ENCODE results near the gene UGDH.
"Not testable (repeated sequence)": the region's sequence is repeated elsewhere in the genome, so short reads cannot be mapped to it uniquely, and the experiment has no call there.

The UGDH gene

GRCh38 chr4:39548425-39549067 lies 21.3 kb upstream of the UGDH start:
- TF ChIP-seq CTCF (IDR thresholded peaks at IDR 0.05; ENCODE audit: low read depth, low read length, missing control alignments): no peak
- no peak for DNase-seq
- Histone ChIP-seq H3K27ac (no peak overlapping the region), H3K4me3 (ENCODE audit: low read depth, low read length) (no peak overlapping the region), H3K27me3 (replicated peaks) (no peaks in the 10 kb centered on the region), H3K36me3 (replicated peaks) (no peaks in the 10 kb centered on the region)
- in situ Hi-C loops (cut with HindIII; ENCODE audit: low pct_ligation_motif_present, low sequenced_read_pairs): no loop called here

DNA sequence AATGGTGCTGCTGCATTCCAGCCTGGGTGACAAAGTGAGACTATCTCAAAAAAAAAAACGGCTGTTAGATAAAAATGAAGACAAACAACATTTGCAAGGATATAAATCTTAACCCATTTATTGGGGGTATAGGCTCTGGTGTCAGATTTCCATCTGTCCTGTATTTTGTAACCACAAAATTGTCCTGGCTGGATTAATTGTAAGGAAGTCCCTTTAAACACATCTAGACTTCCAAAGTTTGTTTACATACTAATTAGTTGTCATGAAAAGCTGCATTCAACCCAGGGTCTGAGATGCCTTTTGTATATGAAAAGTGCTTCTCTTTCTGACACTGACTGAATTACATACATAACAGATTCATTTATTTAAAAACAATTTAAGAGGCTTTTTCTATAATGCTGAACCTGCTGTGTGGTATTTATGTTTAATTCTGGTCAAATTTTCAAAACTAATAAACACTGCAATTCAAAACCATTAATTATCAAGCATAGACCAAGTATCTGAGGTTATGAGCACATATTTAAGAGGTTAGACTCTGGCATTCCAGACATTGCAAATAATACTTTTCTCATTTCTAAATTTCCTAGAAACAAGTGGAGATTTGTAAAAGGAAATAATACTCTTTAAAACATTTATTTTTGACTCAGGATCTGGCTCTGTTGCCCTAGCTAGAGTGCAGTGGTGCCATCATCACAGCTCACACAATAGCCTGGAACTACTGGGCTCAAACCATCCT lies 17.5 kb upstream of the UGDH start:
- Histone ChIP-seq H3K27ac (no peak overlapping the region), H3K4me3 (ENCODE audit: low read depth, low read length) (no peak overlapping the region), H3K36me3 (replicated peaks) (no peaks in the 10 kb centered on the region), H3K27me3 (replicated peaks) (no peaks in the 10 kb centered on the region)
- DNase-seq: no peak
- in situ Hi-C loops (cut with HindIII; ENCODE audit: low pct_ligation_motif_present, low sequenced_read_pairs): no loop called here
- no peak for TF ChIP-seq CTCF (IDR thresholded peaks at IDR 0.05; ENCODE audit: low read depth, low read length, missing control alignments)

- in situ Hi-C loops (cut with HindIII; ENCODE audit: low pct_ligation_motif_present, low sequenced_read_pairs); H3K4me3 ChIP-seq (ENCODE audit: low read depth, low read length); DNase-seq; H3K27ac ChIP-seq; H3K27me3 ChIP-seq (replicated peaks); H3K36me3 ChIP-seq (replicated peaks): not testable (repeated sequence)
Observed at GRCh38 chr4:39544080-39544479, 16.8 kb upstream of the UGDH start.

DNA sequence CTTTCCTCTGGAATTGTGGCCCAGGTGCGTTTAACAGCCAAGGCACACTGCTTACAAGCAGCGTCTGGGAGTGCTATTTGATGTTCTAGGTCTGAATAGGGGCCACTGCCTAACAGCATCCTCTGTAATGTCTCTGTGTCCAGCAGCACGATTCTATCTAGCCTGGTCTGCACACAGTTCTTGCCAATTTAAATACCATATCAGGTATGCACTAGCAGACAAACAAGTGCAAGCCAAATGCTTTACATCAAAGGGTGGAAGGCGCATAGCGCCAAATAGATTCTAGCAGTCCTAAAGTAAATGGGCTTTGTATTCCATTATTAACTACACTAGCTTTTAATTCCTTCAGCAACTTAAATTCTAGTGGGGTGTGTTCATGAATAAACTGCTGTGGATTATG lies 15.8 kb upstream of the UGDH start:
- no peak overlapping the region for H3K4me3 ChIP-seq (ENCODE audit: low read depth, low read length)
- DNase-seq: no peak
- no peak overlapping the region for H3K27ac ChIP-seq
- H3K36me3 ChIP-seq (replicated peaks): no peaks in the 10 kb centered on the region
- no peaks in the 10 kb centered on the region for H3K27me3 ChIP-seq (replicated peaks)
- TF ChIP-seq CTCF (IDR thresholded peaks at IDR 0.05; ENCODE audit: low read depth, low read length, missing control alignments): no peak
- in situ Hi-C loops (cut with HindIII; ENCODE audit: low pct_ligation_motif_present, low sequenced_read_pairs): no loop called here

GRCh38 chr4:39542611-39543012 lies 15.4 kb upstream of the UGDH start:
- H3K27me3 ChIP-seq (replicated peaks): no peaks in the 10 kb centered on the region
- H3K27ac ChIP-seq: no peak overlapping the region
- TF ChIP-seq CTCF (IDR thresholded peaks at IDR 0.05; ENCODE audit: low read depth, low read length, missing control alignments): no peak
- H3K4me3 ChIP-seq (ENCODE audit: low read depth, low read length): no peak overlapping the region
- DNase-seq: no peak
- no peaks in the 10 kb centered on the region for H3K36me3 ChIP-seq (replicated peaks)
- in situ Hi-C loops (cut with HindIII; ENCODE audit: low pct_ligation_motif_present, low sequenced_read_pairs): no loop called here

GRCh38 chr4:39541987-39542610 lies 14.9 kb upstream of the UGDH start:
- TF ChIP-seq CTCF (IDR thresholded peaks at IDR 0.05; ENCODE audit: low read depth, low read length, missing control alignments): no peak
- no peak overlapping the region for H3K4me3 ChIP-seq (ENCODE audit: low read depth, low read length)
- no peak for DNase-seq
- H3K27me3 ChIP-seq (replicated peaks): no peaks in the 10 kb centered on the region
- H3K36me3 ChIP-seq (replicated peaks): no peaks in the 10 kb centered on the region
- no peak overlapping the region for H3K27ac ChIP-seq
- in situ Hi-C loops (cut with HindIII; ENCODE audit: low pct_ligation_motif_present, low sequenced_read_pairs): no loop called here
